Superior temporal gyrus (tissue), 1 donor: Measurements from ENCODE around the gene NUTM2G.
"Not testable (repeated sequence)": the region's sequence is repeated elsewhere in the genome, so short reads cannot be mapped to it uniquely, and the experiment has no call there.

Source experiments
- DNase-seq: peaks from one replicate; pipeline ENCODE4 v3.0.0-alpha.2; 2016; ENCODE audit errors: extremely low spot score

NUTM2G gene

GRCh38 chr9:96928543-96928942, at the start of gene NUTM2G:
Gene NUTM2G (plus strand): TSS chr9:96928843. CDS start chr9:96929025, 182 bp downstream.
- DNase-seq, result not testable (repeated sequence)

DNA sequence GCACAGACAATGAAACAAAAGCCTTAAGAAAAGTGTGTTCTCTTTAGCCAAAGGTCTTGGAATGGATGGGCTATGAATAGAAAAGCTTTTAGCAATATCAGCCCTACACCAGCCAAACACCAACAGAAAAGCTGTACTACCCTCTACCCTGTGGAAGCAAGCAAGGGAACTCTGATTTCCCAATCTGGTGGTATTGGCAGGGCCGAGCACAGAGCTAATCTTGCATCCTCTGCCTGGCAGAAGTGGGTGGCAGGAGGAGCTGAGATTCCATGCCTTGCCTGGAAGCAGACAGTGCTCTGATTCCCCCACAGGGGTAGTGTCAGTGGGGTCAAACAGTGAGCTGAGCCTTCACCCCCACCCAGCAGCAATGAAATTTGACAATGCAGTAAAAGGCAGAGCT, 44.7 kb upstream of the NUTM2G start:
- DNase-seq, result no peak

DNA sequence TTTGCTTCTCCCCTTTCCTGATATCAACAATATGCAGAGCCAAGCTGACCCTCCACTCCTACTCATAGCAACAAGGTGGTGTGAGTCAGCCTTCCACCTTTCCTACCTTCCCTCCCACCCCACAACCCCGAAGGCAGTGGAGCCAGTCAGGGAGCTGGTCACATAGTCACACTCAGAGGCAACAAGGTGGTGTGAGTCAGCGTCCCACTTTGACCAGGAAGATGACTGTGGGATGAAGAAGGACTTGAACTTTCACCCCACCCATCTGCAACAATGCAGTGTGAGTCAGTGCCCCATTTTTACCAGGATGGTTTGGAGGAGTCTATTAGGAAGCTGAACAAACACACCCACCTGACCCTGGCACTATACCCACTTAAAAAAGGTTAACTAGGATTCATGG, 44.2 kb upstream of the NUTM2G start:
- no peak for DNase-seq

- DNase-seq, result no peak
These were observed 43.2 kb upstream of the NUTM2G start for GRCh38 chr9:96885424-96885823.

GRCh38 chr9:96888591-96888990, 40.1 kb upstream of the NUTM2G start:
- no peak for DNase-seq

DNA sequence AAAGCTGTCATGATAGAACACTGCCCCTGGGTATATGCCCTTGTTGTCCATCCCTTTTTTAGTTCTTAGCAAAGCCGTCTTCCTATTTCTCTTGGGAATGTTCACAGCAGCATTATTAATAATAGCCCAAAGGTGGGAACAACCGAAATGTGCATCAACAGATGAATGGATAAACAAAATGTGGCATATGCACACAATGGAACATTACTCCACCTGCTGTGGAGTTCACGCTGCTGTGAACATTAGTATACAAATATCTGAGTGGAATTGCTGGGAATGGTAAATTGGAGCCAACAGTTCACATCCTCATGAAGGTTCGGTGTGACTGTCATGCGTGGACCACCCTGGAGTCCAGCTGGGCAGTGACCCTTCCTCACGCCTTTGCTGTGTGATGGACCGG, 36.5 kb upstream of the NUTM2G start:
- no peak for DNase-seq

GRCh38 chr9:96900010-96900409, 28.6 kb upstream of the NUTM2G start:
- DNase-seq, result not testable (repeated sequence)

GRCh38 chr9:96904947-96905722, 23.5 kb upstream of the NUTM2G start:
- DNase-seq, result not testable (repeated sequence)

DNA sequence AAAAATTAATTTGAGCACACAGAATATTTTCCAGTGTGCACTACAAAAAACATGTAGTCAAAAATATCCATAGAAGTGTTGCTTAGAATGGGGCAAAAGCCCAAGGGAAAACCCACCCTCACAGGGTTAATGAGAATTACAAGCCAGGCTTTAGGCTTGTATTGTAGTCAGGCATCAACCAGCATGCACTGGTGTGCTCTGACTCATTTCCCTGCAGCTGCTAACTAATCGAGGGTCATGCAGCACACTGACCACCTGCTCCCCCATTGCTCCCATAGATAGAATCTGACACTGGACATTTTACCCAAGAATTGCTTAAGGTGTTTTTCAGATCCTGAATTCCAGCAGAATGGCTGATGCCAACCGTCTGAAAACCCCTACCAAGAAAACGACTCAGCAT, 20.2 kb upstream of the NUTM2G start:
- not testable (repeated sequence) for DNase-seq

DNA sequence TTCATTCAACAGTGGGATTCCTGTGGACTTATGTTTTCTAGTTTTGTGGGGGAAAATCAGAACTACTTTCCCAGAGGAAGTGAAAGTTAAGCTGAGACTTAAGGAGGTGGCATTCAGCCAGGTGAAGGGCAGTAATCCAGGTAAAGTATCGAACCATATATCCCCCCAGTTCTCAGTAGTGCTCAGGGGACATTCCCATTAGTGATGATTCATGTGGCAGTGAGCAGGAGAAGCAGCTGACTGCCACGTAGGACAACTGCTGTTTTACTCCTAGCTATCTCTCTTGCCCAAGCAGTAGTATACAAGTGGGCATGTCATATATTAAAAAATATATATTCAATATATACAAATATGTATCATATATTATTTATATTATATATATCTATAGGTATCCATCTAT, 13.1 kb upstream of the NUTM2G start:
- DNase-seq, result not testable (repeated sequence)

DNA sequence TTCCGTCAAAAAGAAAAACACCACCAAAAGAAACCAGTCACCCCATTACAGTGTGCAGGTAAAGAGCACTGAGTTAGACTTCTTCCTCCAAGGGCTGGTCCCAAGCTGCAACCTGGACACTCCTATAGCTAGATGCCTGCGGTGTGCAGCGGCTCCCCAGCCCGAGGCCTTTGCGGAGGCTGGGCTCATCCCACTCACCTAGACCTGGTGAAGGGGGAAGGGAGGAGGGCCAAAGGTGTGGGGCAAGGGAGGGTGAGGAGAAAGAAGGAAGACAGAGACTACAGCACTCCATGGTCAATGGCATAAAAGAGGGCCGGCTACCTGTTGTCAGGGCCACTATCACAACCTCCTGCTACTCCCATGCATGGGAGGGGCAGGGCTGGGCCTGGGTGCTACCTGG, 12.1 kb upstream of the NUTM2G start:
- not testable (repeated sequence) for DNase-seq

DNA sequence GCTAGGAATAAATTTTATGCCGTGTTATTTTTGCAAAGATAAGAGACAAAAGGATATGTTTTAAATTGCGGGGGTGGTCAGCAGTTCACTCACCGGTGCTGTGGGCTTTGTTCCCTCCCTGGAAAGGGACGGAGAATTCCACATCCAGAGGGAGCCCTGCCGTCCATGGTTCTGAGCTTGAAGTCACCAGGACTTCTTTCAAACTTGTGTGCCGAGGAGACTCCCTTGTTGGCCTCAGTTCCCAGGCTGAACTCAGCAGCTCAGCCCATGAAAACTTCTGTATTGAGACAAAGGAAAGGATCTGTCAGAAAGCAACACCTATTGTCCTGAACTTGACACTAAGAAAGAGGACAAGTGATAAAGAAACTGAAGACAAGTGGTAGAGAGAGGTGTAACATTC, 10.1 kb upstream of the NUTM2G start:
- not testable (repeated sequence) for DNase-seq

DNA sequence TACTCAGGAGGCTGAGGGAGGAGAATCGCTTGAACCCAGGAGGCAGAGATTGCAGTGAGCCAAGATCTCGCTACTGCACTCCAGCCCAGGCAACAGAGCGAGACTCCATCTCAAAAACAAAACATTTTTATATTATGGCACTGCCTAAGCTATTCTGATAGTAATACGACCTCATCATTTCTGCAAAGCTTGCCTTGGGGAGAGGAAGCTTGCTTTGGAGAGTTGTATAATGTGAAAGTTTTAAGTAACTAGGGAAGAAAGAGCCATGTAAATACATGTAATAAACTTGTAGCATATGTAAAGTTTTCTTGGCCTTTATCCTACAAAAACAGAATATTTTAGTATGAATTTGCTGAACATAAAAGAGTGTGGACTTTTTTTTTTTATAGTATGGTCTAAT, 7.8 kb upstream of the NUTM2G start:
- DNase-seq, result not testable (repeated sequence)

- not testable (repeated sequence) for DNase-seq
These were observed 3.1 kb upstream of the NUTM2G start for GRCh38 chr9:96925587-96925986.

DNA sequence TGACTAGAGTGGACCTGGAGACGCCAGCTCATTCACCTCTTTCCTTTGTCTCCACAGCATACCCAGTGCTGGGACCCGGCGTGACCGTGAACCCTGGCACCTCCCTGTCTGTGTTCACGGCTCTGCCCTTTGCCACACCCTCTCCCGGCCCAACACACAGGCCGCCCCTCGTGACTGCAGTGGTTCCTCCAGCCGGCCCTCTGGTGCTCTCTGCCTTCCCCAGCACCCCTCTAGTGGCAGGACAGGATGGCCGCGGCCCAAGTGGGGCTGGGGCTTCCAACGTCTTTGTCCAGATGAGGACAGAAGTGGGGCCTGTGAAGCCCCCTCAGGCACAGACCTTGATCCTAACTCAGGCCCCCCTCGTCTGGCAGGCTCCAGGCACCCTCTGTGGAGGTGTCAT, 3.0 kb downstream of the NUTM2G start:
- DNase-seq, result not testable (repeated sequence)

DNA sequence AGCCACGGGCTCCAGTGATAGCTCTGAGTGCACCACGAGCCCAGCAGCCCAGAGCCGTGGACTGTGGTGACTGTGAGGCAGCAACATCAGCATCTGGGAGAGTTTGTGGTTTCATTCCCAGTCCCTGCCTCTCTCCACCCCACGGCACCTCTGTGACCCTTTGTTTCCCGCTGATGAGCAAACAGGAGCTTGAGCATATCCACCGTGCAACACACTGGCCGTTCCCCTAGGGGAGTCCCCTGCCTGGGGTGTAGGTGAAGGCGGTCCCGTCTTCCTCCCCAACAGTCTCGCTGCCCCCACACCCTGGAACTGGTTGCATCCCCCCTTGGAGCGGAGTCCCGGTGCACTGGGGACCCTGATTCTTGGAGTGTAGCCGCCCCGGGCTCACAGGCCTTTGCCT, 5.5 kb downstream of the NUTM2G start:
- DNase-seq, result not testable (repeated sequence)

- DNase-seq, result not testable (repeated sequence)
These were observed 6.1 kb downstream of the NUTM2G start for GRCh38 chr9:96934706-96935105.

GRCh38 chr9:96935401-96935800, 6.8 kb downstream of the NUTM2G start:
- not testable (repeated sequence) for DNase-seq

DNA sequence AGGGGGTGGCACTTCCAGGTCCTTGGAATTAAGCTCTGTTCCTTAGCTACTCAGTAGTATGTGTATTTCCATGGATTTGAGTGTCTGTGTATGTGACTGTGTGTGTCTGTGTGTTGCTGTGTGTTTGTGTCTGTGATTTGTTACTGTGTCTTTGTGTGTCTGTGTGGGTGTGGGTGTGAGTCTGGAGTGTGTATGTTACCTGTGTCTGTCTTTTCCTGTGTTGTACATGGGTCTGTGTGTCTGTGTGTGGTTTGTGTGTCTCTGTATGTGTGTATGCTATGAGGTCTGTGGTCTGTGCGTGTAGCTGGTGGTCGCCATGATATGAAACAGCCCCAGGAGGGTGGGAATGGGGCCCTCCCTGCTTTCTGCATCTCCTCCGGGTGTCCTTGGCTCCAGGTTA, 8.8 kb downstream of the NUTM2G start:
- not testable (repeated sequence) for DNase-seq

- not testable (repeated sequence) for DNase-seq
These were observed 10.5 kb downstream of the NUTM2G start for GRCh38 chr9:96938957-96939665.

DNA sequence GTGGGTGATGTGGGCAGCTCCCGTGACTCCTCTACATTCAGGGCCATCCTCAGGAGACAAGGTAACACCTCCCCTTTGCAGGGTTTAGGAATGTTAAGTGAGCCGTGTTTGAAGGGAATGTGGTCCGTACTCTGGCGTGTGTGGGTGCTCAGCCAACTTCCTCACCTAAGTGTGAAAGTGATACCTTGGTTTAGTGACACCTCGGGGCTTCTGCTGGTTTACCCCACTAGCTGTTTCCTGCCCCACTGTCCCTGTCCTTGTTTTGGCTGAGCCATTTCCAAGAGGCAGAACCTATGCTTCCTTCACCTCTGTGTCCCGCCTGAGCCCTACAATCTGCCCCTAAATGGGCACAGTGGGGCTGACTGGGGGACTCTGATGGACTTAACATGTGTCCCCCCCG, 12.3 kb downstream of the NUTM2G start:
- not testable (repeated sequence) for DNase-seq

- not testable (repeated sequence) for DNase-seq
These were observed 13.0 kb downstream of the NUTM2G start for GRCh38 chr9:96941628-96942027.

- not testable (repeated sequence) for DNase-seq
These were observed 13.5 kb downstream of the NUTM2G start for GRCh38 chr9:96942181-96942580.
